IgD-negative memory B cell (primary cell): ENCODE results near the gene TAF10. TPM values are rescaled to one million over a fixed set of nuclear protein-coding genes. Genes with fewer than 3 reads are reported as not detected.

Experiments
- H3K27ac Mint-ChIP-seq, 3 donors: one replicate each; pipeline ENCODE4 v1.8.0; 2020 to 2022; ENCODE audit warnings: mild to moderate bottlenecking in 3 of 3, mixed read lengths in 3 of 3, moderate library complexity in 1 of 3
- H3K27me3 Mint-ChIP-seq: one replicate; pipeline ENCODE4 v1.8.0; 2021; ENCODE audit warnings: mixed read lengths
- H3K36me3 Mint-ChIP-seq: one replicate; pipeline ENCODE4 v1.8.0; 2020; ENCODE audit warnings: mild to moderate bottlenecking, mixed read lengths
- H3K4me1 Mint-ChIP-seq, 3 donors: one replicate each; pipeline ENCODE4 v1.8.0; 2020 to 2022; ENCODE audit warnings: mixed read lengths in 3 of 3, mild to moderate bottlenecking in 1 of 3
- H3K4me3 Mint-ChIP-seq, 4 donors: one replicate each; pipeline ENCODE4 v1.8.0; 2020 to 2022; ENCODE audit warnings: mild to moderate bottlenecking in 4 of 4, mixed read lengths in 4 of 4, moderate library complexity in 3 of 4
- H3K9me3 Mint-ChIP-seq, 3 donors: one replicate each; pipeline ENCODE4 v1.8.0; 2020 to 2021; ENCODE audit warnings: mixed read lengths in 3 of 3, mild to moderate bottlenecking in 1 of 3
- polyA plus RNA-seq: library from polyadenylated mRNA; unstranded; fragments of 300-500 nt; fragmentation: Illumina TruSeq; gene quantifications from one replicate; pipeline ENCODE4 v1.2.3, GENCODE V29; 2021

The TAF10 gene
- polyA plus RNA-seq, 1 donor from 2014 or later = 256 TPM

GRCh38 chr11:6601041-6601461 lies 11.0 kb downstream of the TAF10 start:
- peaks cover 5 to 14% (median 11%) of the 10 kb centered on the region in 3 donors for H3K4me1 Mint-ChIP-seq
- no peaks in the 10 kb centered on the region for H3K9me3 Mint-ChIP-seq
- no peaks in the 10 kb centered on the region for H3K27me3 Mint-ChIP-seq
- H3K27ac Mint-ChIP-seq = no peak overlapping the region
- no peak overlapping the region for H3K4me3 Mint-ChIP-seq
- H3K36me3 Mint-ChIP-seq = peaks cover 4% of the 10 kb centered on the region

- Mint-ChIP-seq H3K4me3 (peak overlapping the region in 1 of 4 donors; percentile 51), H3K36me3 (peaks cover 4% of the 10 kb centered on the region), H3K4me1 (peaks cover 3 to 12% (median 8%) of the 10 kb centered on the region in 3 donors), H3K27me3 (no peaks in the 10 kb centered on the region), H3K9me3 (no peaks in the 10 kb centered on the region), H3K27ac (no peak overlapping the region)
Measured at GRCh38 chr11:6599881-6600390, 12.1 kb downstream of the TAF10 start.

DNA sequence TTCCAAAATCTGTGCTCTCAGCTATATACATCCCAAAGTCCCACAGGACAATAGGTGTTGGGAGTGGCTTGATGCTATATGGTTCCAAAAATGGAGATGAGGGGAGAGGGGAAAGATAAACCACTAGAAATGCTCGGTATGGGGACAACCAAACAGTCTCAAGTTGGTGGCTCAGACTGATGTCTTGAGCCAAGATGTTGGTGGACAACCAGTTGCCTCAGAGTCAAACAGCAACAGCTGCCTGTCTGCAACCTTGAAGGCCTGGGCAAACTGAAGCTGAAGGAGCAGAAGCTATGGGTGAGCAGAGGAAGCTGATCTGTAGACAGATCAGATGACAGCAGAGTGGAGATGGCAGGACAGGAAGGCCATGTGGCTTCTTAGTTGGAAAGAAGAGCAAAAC lies 12.6 kb downstream of the TAF10 start:
- Mint-ChIP-seq H3K9me3 (no peaks in the 10 kb centered on the region), H3K27me3 (no peaks in the 10 kb centered on the region), H3K36me3 (peaks cover 5% of the 10 kb centered on the region), H3K27ac (no peak overlapping the region), H3K4me1 (peaks cover 6 to 12% (median 8%) of the 10 kb centered on the region in 3 donors), H3K4me3 (peak overlapping the region in 1 of 4 donors; percentile 51)

DNA sequence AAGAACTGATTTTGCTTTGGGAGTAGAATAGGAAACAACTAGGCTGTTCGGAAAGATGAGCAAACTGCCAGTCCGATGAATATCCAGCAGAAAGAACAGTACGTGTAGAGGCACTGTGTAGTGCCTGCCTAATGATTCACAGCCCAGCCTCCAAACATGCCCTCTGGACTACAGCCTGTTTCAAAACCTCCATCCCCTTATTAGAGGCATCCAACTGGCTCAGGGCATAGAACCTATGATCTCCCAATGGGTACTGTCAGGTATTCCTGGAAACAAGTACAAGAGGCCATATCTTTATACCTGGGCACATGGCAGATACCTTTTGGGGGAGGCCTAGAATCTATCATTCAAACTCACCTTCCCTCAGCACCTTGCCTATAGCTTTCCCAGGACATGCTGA lies 13.5 kb downstream of the TAF10 start:
- Mint-ChIP-seq H3K9me3 (no peaks in the 10 kb centered on the region), H3K27ac (no peak overlapping the region), H3K27me3 (no peaks in the 10 kb centered on the region), H3K36me3 (peaks cover 9% of the 10 kb centered on the region), H3K4me3 (peak overlapping the region in 1 of 4 donors; percentile 51), H3K4me1 (peaks cover 6 to 12% (median 8%) of the 10 kb centered on the region in 3 donors)

DNA sequence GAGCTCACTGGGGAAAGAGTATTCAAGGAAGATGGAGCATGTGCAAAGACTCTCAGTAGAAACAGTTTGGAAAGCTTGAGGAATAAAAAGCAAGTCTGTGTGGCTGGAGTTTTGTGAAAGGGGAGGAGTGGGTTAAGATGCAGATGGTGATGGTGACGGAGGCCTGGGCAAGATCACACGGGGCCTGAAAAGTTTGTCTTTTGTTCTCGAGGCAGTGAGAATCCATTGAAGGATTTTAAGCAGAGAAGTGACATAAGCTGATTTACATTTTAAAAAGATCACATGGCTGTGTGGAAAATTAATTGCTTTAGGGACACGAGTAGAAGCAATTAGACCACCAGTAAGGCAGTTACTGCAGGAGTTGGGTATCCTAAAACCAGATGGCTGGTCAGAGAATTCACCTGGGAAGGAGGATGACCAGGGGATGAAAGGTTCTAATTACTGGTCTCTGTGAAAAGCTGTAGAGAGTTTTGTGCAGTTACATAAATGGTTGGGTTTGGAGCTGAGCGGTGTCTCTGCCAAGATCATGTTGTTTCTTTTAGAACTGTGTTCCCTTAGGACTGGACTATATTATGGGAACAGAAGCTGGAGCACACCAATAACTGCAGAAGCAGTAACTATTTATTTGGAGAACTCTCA lies 15.7 kb downstream of the TAF10 start:
- peak overlapping the region in 1 of 4 donors; percentile 44 for H3K4me3 Mint-ChIP-seq
- no peak overlapping the region for H3K27ac Mint-ChIP-seq
- H3K27me3 Mint-ChIP-seq = no peaks in the 10 kb centered on the region
- no peaks in the 10 kb centered on the region for H3K9me3 Mint-ChIP-seq
- H3K36me3 Mint-ChIP-seq = peaks cover 12% of the 10 kb centered on the region
- peaks cover 6 to 8% (median 7%) of the 10 kb centered on the region in 3 donors for H3K4me1 Mint-ChIP-seq

- H3K9me3 Mint-ChIP-seq = no peaks in the 10 kb centered on the region
Measured at GRCh38 chr11:6594142-6594768, 17.8 kb downstream of the TAF10 start.

GRCh38 chr11:6588018-6588417 lies 24.0 kb downstream of the TAF10 start:
- Mint-ChIP-seq H3K36me3 (peaks cover 7% of the 10 kb centered on the region), H3K9me3 (peaks cover 2 to 16% (median 7%) of the 10 kb centered on the region in 3 donors), H3K27ac (no peak overlapping the region), H3K4me3 (no peak overlapping the region), H3K27me3 (no peaks in the 10 kb centered on the region), H3K4me1 (peaks cover 0 to 4% (median 0%) of the 10 kb centered on the region in 3 donors)

More at GRCh38 chr11:6594142-6594768, 17.8 kb downstream of the TAF10 start:
- H3K4me1 Mint-ChIP-seq = peaks cover 5 to 6% (median 6%) of the 10 kb centered on the region in 3 donors
- H3K4me3 Mint-ChIP-seq = no peak overlapping the region
- H3K27ac Mint-ChIP-seq = no peak overlapping the region
- no peaks in the 10 kb centered on the region for H3K27me3 Mint-ChIP-seq
- peaks cover 15% of the 10 kb centered on the region for H3K36me3 Mint-ChIP-seq

- peaks cover 0 to 5% (median 0%) of the 10 kb centered on the region in 3 donors for H3K4me1 Mint-ChIP-seq
- H3K27me3 Mint-ChIP-seq = no peaks in the 10 kb centered on the region
- no peak overlapping the region for H3K4me3 Mint-ChIP-seq
- H3K27ac Mint-ChIP-seq = no peak overlapping the region
- peaks cover 7% of the 10 kb centered on the region for H3K36me3 Mint-ChIP-seq
- peaks cover 2 to 20% (median 7%) of the 10 kb centered on the region in 3 donors for H3K9me3 Mint-ChIP-seq
Measured at GRCh38 chr11:6587360-6587953, 24.6 kb downstream of the TAF10 start.

GRCh38 chr11:6586434-6587359 lies 25.3 kb downstream of the TAF10 start:
- peaks cover 7% of the 10 kb centered on the region for H3K36me3 Mint-ChIP-seq
- peaks cover 0 to 2% (median 0%) of the 10 kb centered on the region in 3 donors for H3K4me1 Mint-ChIP-seq
- H3K9me3 Mint-ChIP-seq = peaks cover 2 to 20% (median 7%) of the 10 kb centered on the region in 3 donors
- no peak overlapping the region for H3K4me3 Mint-ChIP-seq
- no peaks in the 10 kb centered on the region for H3K27me3 Mint-ChIP-seq
- H3K27ac Mint-ChIP-seq = peak overlapping the region in 1 of 3 donors; percentile 15

- H3K27me3 Mint-ChIP-seq = no peaks in the 10 kb centered on the region
- H3K36me3 Mint-ChIP-seq = peaks cover 5% of the 10 kb centered on the region
- H3K4me1 Mint-ChIP-seq = peaks cover 0 to 2% (median 0%) of the 10 kb centered on the region in 3 donors
- H3K4me3 Mint-ChIP-seq = no peak overlapping the region
- peaks cover 2 to 20% (median 7%) of the 10 kb centered on the region in 3 donors for H3K9me3 Mint-ChIP-seq
- no peak overlapping the region for H3K27ac Mint-ChIP-seq
Measured at GRCh38 chr11:6584528-6584927, 27.5 kb downstream of the TAF10 start.

DNA sequence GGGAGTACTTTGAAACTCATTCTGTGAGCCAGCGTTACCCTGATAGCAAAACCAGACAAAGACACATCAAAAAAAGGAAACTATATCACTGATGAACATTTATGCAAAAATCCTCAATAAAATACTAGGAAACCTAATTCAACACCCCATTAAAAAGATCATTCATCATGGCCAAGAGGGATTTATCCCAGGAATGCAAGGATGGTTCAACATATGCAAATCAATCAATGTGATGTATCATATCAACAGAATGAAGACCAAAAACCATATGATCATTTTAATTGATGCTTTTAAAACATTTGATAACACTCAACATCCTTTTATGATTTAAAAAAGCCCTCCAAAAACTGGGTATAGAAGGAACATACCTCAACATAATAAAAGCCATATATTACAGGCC lies 28.4 kb downstream of the TAF10 start:
- Mint-ChIP-seq H3K4me1 (peaks cover 0 to 2% (median 0%) of the 10 kb centered on the region in 3 donors), H3K9me3 (peaks cover 2 to 20% (median 7%) of the 10 kb centered on the region in 3 donors), H3K27me3 (no peaks in the 10 kb centered on the region), H3K4me3 (no peak overlapping the region), H3K36me3 (peaks cover 5% of the 10 kb centered on the region), H3K27ac (no peak overlapping the region)

DNA sequence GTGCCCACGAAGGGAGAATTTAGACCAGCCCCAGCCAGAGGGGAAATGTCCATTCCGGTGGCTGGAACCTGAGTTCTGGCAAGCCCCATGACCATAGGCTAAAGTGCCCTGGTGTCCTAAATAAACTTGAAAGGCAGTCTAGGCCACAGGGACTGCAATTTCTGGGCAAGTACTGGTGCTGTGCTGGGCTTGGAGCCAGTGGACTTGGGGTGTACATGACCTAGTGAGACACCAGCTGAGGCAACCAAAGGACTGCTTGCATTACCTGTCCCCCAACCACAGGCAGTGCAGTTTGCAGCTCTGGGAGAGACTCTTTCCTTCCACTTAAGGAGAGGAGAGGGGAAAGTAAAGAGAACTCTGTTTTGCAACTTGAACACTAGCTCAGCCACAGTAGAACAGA lies 32.3 kb downstream of the TAF10 start:
- Mint-ChIP-seq H3K9me3 (peaks cover 2 to 19% (median 3%) of the 10 kb centered on the region in 3 donors), H3K4me1 (peaks cover 0 to 5% (median 2%) of the 10 kb centered on the region in 3 donors), H3K4me3 (no peak overlapping the region), H3K27me3 (no peaks in the 10 kb centered on the region), H3K36me3 (peaks cover 5% of the 10 kb centered on the region), H3K27ac (no peak overlapping the region)

- Mint-ChIP-seq H3K4me3 (no peak overlapping the region), H3K9me3 (peaks cover 0 to 5% (median under 1%) of the 10 kb centered on the region in 3 donors), H3K27ac (no peak overlapping the region), H3K36me3 (peaks cover 2% of the 10 kb centered on the region), H3K4me1 (peaks cover 0 to 5% (median 2%) of the 10 kb centered on the region in 3 donors), H3K27me3 (no peaks in the 10 kb centered on the region)
Measured at GRCh38 chr11:6578134-6578533, 33.9 kb downstream of the TAF10 start.
